NCI-H2227 (cell line): ENCODE results near the gene CLTB.

Experiments
- DNase-seq: peaks from one replicate; lab custom pipeline; 2025; ENCODE audit not compliant: unreplicated experiment; lab: John Stamatoyannopoulos, UW

Gene CLTB

GRCh38 chr5:176405656-176406435, 10.5 kb downstream of the CLTB start:
- no peak for DNase-seq

- DNase-seq, result no peak
These were observed 14.8 kb downstream of the CLTB start for GRCh38 chr5:176401281-176402205.

- no peak for DNase-seq
These were observed 15.8 kb downstream of the CLTB start for GRCh38 chr5:176400382-176401156.

GRCh38 chr5:176397736-176398420, 18.5 kb downstream of the CLTB start:
- no peak for DNase-seq

- peak; percentile 44 for DNase-seq
These were observed 20.0 kb downstream of the CLTB start for GRCh38 chr5:176396330-176396729.

GRCh38 chr5:176394881-176395675, 21.3 kb downstream of the CLTB start:
- DNase-seq, result no peak

- no peak for DNase-seq
These were observed 22.2 kb downstream of the CLTB start for GRCh38 chr5:176394096-176394495.

- no peak for DNase-seq
These were observed 23.8 kb downstream of the CLTB start for GRCh38 chr5:176392526-176392925.

GRCh38 chr5:176391999-176392398, 24.3 kb downstream of the CLTB start:
- DNase-seq, result no peak

- DNase-seq, result no peak
These were observed 24.9 kb downstream of the CLTB start for GRCh38 chr5:176391479-176391878.

- DNase-seq, result no peak
These were observed 26.9 kb downstream of the CLTB start for GRCh38 chr5:176389135-176390123.

- DNase-seq, result peak; percentile 96
These were observed 27.8 kb downstream of the CLTB start, which contains the start of the genes HIGD2A and NOP16 for GRCh38 chr5:176388444-176389134. Gene HIGD2A (plus strand): TSS chr5:176388751. CDS start chr5:176388820, 69 bp downstream. Gene NOP16 (minus strand): TSS chr5:176388598. CDS start chr5:176388539, 59 bp downstream.

- DNase-seq, result peak; percentile 34
These were observed 28.3 kb downstream of the CLTB start for GRCh38 chr5:176388003-176388443.

GRCh38 chr5:176387384-176387925, 28.9 kb downstream of the CLTB start:
- no peak for DNase-seq

- no peak for DNase-seq
These were observed 29.8 kb downstream of the CLTB start for GRCh38 chr5:176386491-176386890.

- no peak for DNase-seq
These were observed 31.3 kb downstream of the CLTB start for GRCh38 chr5:176384991-176385390.

- no peak for DNase-seq
These were observed 31.9 kb downstream of the CLTB start for GRCh38 chr5:176384366-176384930.
